ENCODE results near the gene KRTAP19-2.
"Not testable (repeated sequence)": the region's sequence is repeated elsewhere in the genome, so short reads cannot be mapped to it uniquely, and the experiment has no call there.

KRTAP19-2 gene

GRCh38 chr21:30487336-30487735, at the start of gene KRTAP19-2:
Gene KRTAP19-2, minus strand, starts transcription at chr21:30487436. Its CDS starts 88 bp downstream, at chr21:30487348.
- DNase-seq = no peak

GRCh38 chr21:30518876-30519275, 31.6 kb upstream of the KRTAP19-2 start:
- no peak for DNase-seq

- no peak for DNase-seq
Observed at GRCh38 chr21:30515681-30516080, 28.4 kb upstream of the KRTAP19-2 start.

- not testable (repeated sequence) for DNase-seq
Observed at GRCh38 chr21:30505621-30506205, 18.5 kb upstream of the KRTAP19-2 start.

GRCh38 chr21:30502041-30502440, 14.8 kb upstream of the KRTAP19-2 start, which contains the start of gene KRTAP19-5:
Gene KRTAP19-5, minus strand, starts transcription at chr21:30502141. Its CDS starts 51 bp downstream, at chr21:30502090.
- no peak for DNase-seq

GRCh38 chr21:30497065-30497464, 9.8 kb upstream of the KRTAP19-2 start, which contains the start of gene KRTAP19-4:
Gene KRTAP19-4, minus strand, starts transcription at chr21:30497165. Its CDS starts 55 bp downstream, at chr21:30497110.
- no peak for DNase-seq

GRCh38 chr21:30491963-30492428, 4.8 kb upstream of the KRTAP19-2 start, which contains the start of gene KRTAP19-3:
Gene KRTAP19-3, minus strand, starts transcription at chr21:30492013. Its CDS starts 56 bp downstream, at chr21:30491957.
- DNase-seq = no peak

- no peak for DNase-seq
Observed at GRCh38 chr21:30486180-30486579, 1.1 kb downstream of the KRTAP19-2 start.

- DNase-seq = no peak
Observed at GRCh38 chr21:30482130-30482529, 5.1 kb downstream of the KRTAP19-2 start.

GRCh38 chr21:30480145-30480544, 7.1 kb downstream of the KRTAP19-2 start, which contains the start of gene KRTAP19-1:
Gene KRTAP19-1, minus strand, starts transcription at chr21:30480367. Its CDS starts 50 bp downstream, at chr21:30480317.
- no peak for DNase-seq

GRCh38 chr21:30479259-30479658, 8.0 kb downstream of the KRTAP19-2 start:
- DNase-seq = no peak

- DNase-seq = no peak
Observed at GRCh38 chr21:30478004-30478403, 9.2 kb downstream of the KRTAP19-2 start.

GRCh38 chr21:30468900-30469714, 18.1 kb downstream of the KRTAP19-2 start:
- no peak for DNase-seq

- DNase-seq = no peak
Observed at GRCh38 chr21:30463713-30464112, 23.5 kb downstream of the KRTAP19-2 start.

- no peak for DNase-seq
Observed at GRCh38 chr21:30448514-30448913, 38.7 kb downstream of the KRTAP19-2 start.

- DNase-seq = no peak
Observed at GRCh38 chr21:30447056-30447455, 40.2 kb downstream of the KRTAP19-2 start.

- DNase-seq = no peak
Observed at GRCh38 chr21:30444204-30444603, 43.0 kb downstream of the KRTAP19-2 start.

GRCh38 chr21:30443226-30443625, 44.0 kb downstream of the KRTAP19-2 start:
- no peak for DNase-seq

- no peak for DNase-seq
Observed at GRCh38 chr21:30439975-30440374, 47.3 kb downstream of the KRTAP19-2 start, which contains the start of gene KRTAP15-1. Gene KRTAP15-1, plus strand, starts transcription at chr21:30440275. Its CDS starts 53 bp downstream, at chr21:30440328.

Data from stimulated activated naive CD4-positive, alpha-beta T cell (primary cell).